CD4-positive, alpha-beta T cell (primary cell): ENCODE data around the gene B3GALT5. TPM values are rescaled to one million over a fixed set of nuclear protein-coding genes. Genes with fewer than 3 reads are reported as not detected.

Source experiments
- ATAC-seq: fragments of 200-7000 bp; cut with Tn5 transposase; one replicate; pipeline ENCODE4 v1.10.0; 2022; ENCODE audit warnings: mild to moderate bottlenecking; ENCODE audit not compliant: poor library complexity
- CTCF ChIA-PET: fragments of 350-600 bp; sonication (Branson Sonifier 250); formaldehyde crosslinking; loops from one replicate; lab custom pipeline; 2021; ENCODE audit warnings: antibody characterized with exemption, inconsistent platforms; lab: Charles Lee
- POLR2A ChIA-PET: fragments of 350-600 bp; sonication (Branson Sonifier 250); formaldehyde crosslinking; loops from one replicate; lab custom pipeline; 2021; ENCODE audit warnings: antibody characterized with exemption, inconsistent platforms; lab: Charles Lee
- DNase-seq, 14 experiments: peaks; one replicate each; pipeline ENCODE4 v3.0.0-alpha.2; 2013 to 2020; ENCODE audit warnings: mixed read lengths in 2 of 14
- H3K27ac ChIP-seq, 2 donors: one replicate each; pipeline versions ENCODE4 v1.5.1 to v1.7.0; 2013; ENCODE audit warnings: low read length in 2 of 2, low read depth in 1 of 2, mild to moderate bottlenecking in 1 of 2
- H3K27me3 ChIP-seq, 2 experiments: 1 replicate in 1 of 2; 2 replicates in 1 of 2; pipeline versions ENCODE4 v1.6.1 to v1.7.0; 2013; ENCODE audit warnings: low read length in 2 of 2, control low read depth in 1 of 2, mild to moderate bottlenecking in 1 of 2, moderate library complexity in 1 of 2; ENCODE audit not compliant: insufficient read depth in 2 of 2, control insufficient read depth in 1 of 2
- H3K36me3 ChIP-seq: one replicate; pipeline ENCODE4 v1.6.1; 2013; ENCODE audit warnings: low read length, control low read depth; ENCODE audit not compliant: insufficient read depth
- H3K4me1 ChIP-seq: one replicate; pipeline ENCODE4 v1.6.1; 2013; ENCODE audit warnings: low read length, control low read depth; ENCODE audit not compliant: insufficient read depth
- H3K4me3 ChIP-seq: one replicate; pipeline ENCODE4 v1.5.1; 2013; ENCODE audit warnings: mild to moderate bottlenecking, low read length, moderate library complexity
- H3K9me3 ChIP-seq, 2 experiments: 1 replicate in 1 of 2; 2 replicates in 1 of 2; pipeline versions ENCODE4 v1.6.1 to v1.7.0; 2013; ENCODE audit warnings: low read length in 2 of 2, mild to moderate bottlenecking in 2 of 2, control low read depth in 1 of 2, moderate library complexity in 1 of 2; ENCODE audit not compliant: control insufficient read depth in 1 of 2, insufficient read depth in 1 of 2
- H3K27ac Mint-ChIP-seq: one replicate; pipeline ENCODE4 v1.8.0; 2020; ENCODE audit warnings: mixed read lengths
- H3K27me3 Mint-ChIP-seq: one replicate; pipeline ENCODE4 v1.8.0; 2021; ENCODE audit warnings: mixed read lengths
- H3K36me3 Mint-ChIP-seq: one replicate; pipeline ENCODE4 v1.8.0; 2021; ENCODE audit warnings: low read depth, mixed read lengths
- H3K4me1 Mint-ChIP-seq: one replicate; pipeline ENCODE4 v1.8.0; 2021; ENCODE audit warnings: low read depth, mixed read lengths
- H3K4me3 Mint-ChIP-seq: one replicate; pipeline ENCODE4 v1.8.0; 2020; ENCODE audit warnings: mild to moderate bottlenecking, mixed read lengths
- H3K9me3 Mint-ChIP-seq: one replicate; pipeline ENCODE4 v1.8.0; 2020; ENCODE audit warnings: mixed read lengths
- CTCF ChIP-seq: fragments of 200-600 bp; IDR thresholded peaks from one replicate; pipeline ENCODE4 v1.8.0; 2022; ENCODE audit warnings: antibody characterized with exemption, mild to moderate bottlenecking
- intact Hi-C, 2 experiments: fragments of 100-400 bp; cut with DNase I in 1 of 2; cut with micrococcal nuclease in 1 of 2; formaldehyde crosslinking; loops; one replicate each; pipeline versions ENCODE4 v1.15.1 to v1.9.0; 2023 to 2025; cut with DNase I, micrococcal nuclease
- total RNA-seq, 174 experiments: library from RNA in 2 of 174; stranded (reverse) in 2 of 174; gene quantifications; one replicate each; pipeline ENCODE4 v1.2.3 and lab custom pipeline; 2021 to 2026

The B3GALT5 gene
- total RNA-seq, 2 experiments from 2014 or later: not detected

GRCh38 chr21:39696196-39696595, 83.5 kb downstream of the B3GALT5 start:
- Histone ChIP-seq H3K4me1 (no peaks in the 10 kb centered on the region), H3K27ac (no peak overlapping the region), H3K4me3 (no peak overlapping the region), H3K27me3 (no peaks in the 10 kb centered on the region), H3K36me3 (no peaks in the 10 kb centered on the region), H3K9me3 (peaks cover 0 to 3% of the 10 kb centered on the region in 2 experiments)
- H3K27ac Mint-ChIP-seq: no peak overlapping the region
- ChIA-PET CTCF (no interaction called here), POLR2A (no interaction called here)
- no peak overlapping the region for H3K4me3 Mint-ChIP-seq
- ATAC-seq (no peak), DNase-seq (no peak)
- intact Hi-C loops: no loop called here
- no peaks in the 10 kb centered on the region for H3K9me3 Mint-ChIP-seq
- H3K4me1 Mint-ChIP-seq: no peaks in the 10 kb centered on the region
- peaks cover 16% of the 10 kb centered on the region for H3K27me3 Mint-ChIP-seq
- H3K36me3 Mint-ChIP-seq: no peaks in the 10 kb centered on the region
- no peak for TF ChIP-seq CTCF

DNA sequence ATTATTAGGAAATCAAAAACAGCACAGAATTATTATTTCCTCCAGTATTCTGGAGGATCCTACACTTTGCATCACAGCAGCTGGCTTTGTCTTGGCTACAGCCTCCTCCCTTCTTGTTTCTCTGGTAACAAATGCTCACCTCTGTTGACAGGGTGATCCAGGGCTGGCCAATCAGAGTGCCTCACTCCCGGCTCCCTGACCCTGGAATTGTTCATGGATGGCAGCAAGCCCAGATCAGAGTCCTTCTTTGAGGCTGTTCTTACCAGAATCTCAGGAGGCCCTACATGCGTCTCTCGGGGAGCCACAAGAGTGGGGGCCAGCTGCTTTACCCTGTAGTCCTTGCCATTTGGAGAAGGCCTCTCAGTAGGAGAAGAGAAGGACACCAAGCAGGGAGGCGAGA, 83.9 kb downstream of the B3GALT5 start:
- no peak overlapping the region for H3K27ac Mint-ChIP-seq
- Histone ChIP-seq H3K4me1 (no peaks in the 10 kb centered on the region), H3K36me3 (no peaks in the 10 kb centered on the region), H3K27ac (no peak overlapping the region), H3K4me3 (no peak overlapping the region), H3K9me3 (peaks cover 0 to 3% of the 10 kb centered on the region in 2 experiments), H3K27me3 (no peaks in the 10 kb centered on the region)
- no peak for ATAC-seq
- peaks cover 16% of the 10 kb centered on the region for H3K27me3 Mint-ChIP-seq
- no peaks in the 10 kb centered on the region for H3K9me3 Mint-ChIP-seq
- ChIA-PET POLR2A (no interaction called here), CTCF (interaction anchor here (0.7 kb wide), 1 partner anchor 194 kb away, joined by 3 read pairs; no protein-coding TSS in a partner anchor)
- no peak for DNase-seq
- no peaks in the 10 kb centered on the region for H3K4me1 Mint-ChIP-seq
- intact Hi-C loops: no loop called here
- no peaks in the 10 kb centered on the region for H3K36me3 Mint-ChIP-seq
- TF ChIP-seq CTCF: no peak
- no peak overlapping the region for H3K4me3 Mint-ChIP-seq

- TF ChIP-seq CTCF: no peak
- Mint-ChIP-seq H3K4me3 (no peak overlapping the region), H3K4me1 (no peaks in the 10 kb centered on the region), H3K27me3 (peaks cover 8% of the 10 kb centered on the region), H3K9me3 (peaks cover 3% of the 10 kb centered on the region), H3K36me3 (no peaks in the 10 kb centered on the region), H3K27ac (no peak overlapping the region)
- H3K4me1 ChIP-seq: no peaks in the 10 kb centered on the region
- ATAC-seq (no peak), DNase-seq (no peak)
- ChIA-PET POLR2A (no interaction called here), CTCF (interaction anchor here (0.7 kb wide), 1 partner anchor 206 kb away, joined by 3 read pairs; no protein-coding TSS in a partner anchor)
- H3K36me3 ChIP-seq: no peaks in the 10 kb centered on the region
- no peaks in the 10 kb centered on the region for H3K27me3 ChIP-seq
- H3K9me3 ChIP-seq: peaks cover 6 to 9% of the 10 kb centered on the region in 2 experiments
- intact Hi-C loops: no loop called here
- H3K27ac ChIP-seq: no peak overlapping the region
- no peak overlapping the region for H3K4me3 ChIP-seq
These were observed 87.6 kb downstream of the B3GALT5 start for GRCh38 chr21:39700318-39700717.
